ENCODE data around the gene DPP6. TPM values are rescaled to one million over a fixed set of nuclear protein-coding genes. Genes with fewer than 3 reads are reported as not detected.
A peak's percentile ranks its signal among the peaks of the same experiment; 100 is the strongest.

The DPP6 gene
- total and polyA plus RNA-seq, 9 of the 15 experiments (the other 6 are each of a cell fraction or from before 2014, with no cell fraction given) = not detected

- in situ Hi-C loops (cut with MboI) (no loop called here), intact Hi-C loops (cut with micrococcal nuclease) (no loop called here)
- no peaks in the 10 kb centered on the region for H3K36me3 ChIP-seq (ENCODE audit: control insufficient read depth, insufficient read depth, low read length)
- H3K79me2 ChIP-seq (ENCODE audit: control insufficient read depth, insufficient read depth, low read length) = no peaks in the 10 kb centered on the region
- no peak for DNase-seq (ENCODE audit: extremely low read depth in 1 of 4, low spot score in 3 of 4)
- peaks cover 53 to 94% of the 10 kb centered on the region in 2 experiments for H3K27me3 ChIP-seq (ENCODE audit: control insufficient read depth in 2 of 2, insufficient read depth in 2 of 2, low read length in 2 of 2)
- FAIRE-seq = peak; percentile 63
- no TSS peak for BruUV-seq (replicated peaks)
- H3K9ac ChIP-seq (ENCODE audit: insufficient read depth in 1 of 2, low read depth in 2 of 2, low read length in 2 of 2) = no peak overlapping the region
- no peaks in the 10 kb centered on the region for H3K9me3 ChIP-seq (replicated peaks; ENCODE audit: control insufficient read depth, insufficient read depth, low read depth, low read length)
- H3K4me3 ChIP-seq = no peak overlapping the region
- CTCF ChIA-PET (ENCODE audit: low intra/inter-chr PET ratio) = no interaction called here
- WGBS (ENCODE audit: insufficient coverage, low coverage, missing lambda C conversion rate) = 0% methylated on average over 5 of the region's 5 CpGs
- H3K27ac ChIP-seq (ENCODE audit: extremely low read depth, low read depth, low read length) = no peak overlapping the region
- POLR2A ChIA-PET = interaction anchor here (0.8 kb wide), 1 partner anchor 28 kb away, joined by 4 read pairs; no protein-coding TSS in a partner anchor
- 0 out of 2 replicates have a peak, but pooled peaks cover 3% of the 10 kb centered on the region for H4K20me1 ChIP-seq (replicated peaks; ENCODE audit: control insufficient read depth, insufficient read depth, low read length)
- no peak overlapping the region for H2AFZ ChIP-seq (ENCODE audit: low read depth, low read length)
- no peaks in the 10 kb centered on the region for H3K4me1 ChIP-seq (replicated peaks in 1 of 2; ENCODE audit: control insufficient read depth in 2 of 2, insufficient read depth in 2 of 2, low read length in 2 of 2)
- ATAC-seq = no peak
- H3K9me1 ChIP-seq (ENCODE audit: control insufficient read depth, insufficient read depth, low read length) = no peaks in the 10 kb centered on the region
- no peak overlapping the region for H3K4me2 ChIP-seq (ENCODE audit: insufficient read depth, low read length)
- no peak for TF ChIP-seq CEBPZ (IDR thresholded peaks at IDR 0.05; ENCODE audit: borderline replicate concordance, low read depth, low read length)
- TF ChIP-seq HDGF (IDR thresholded peaks at IDR 0.05) = no peak
- no peak for TF ChIP-seq BACH1 (tag; IDR thresholded peaks at IDR 0.05)
- no peak for TF ChIP-seq ARID1B (IDR thresholded peaks at IDR 0.05)
- TF ChIP-seq ZNF212 (CRISPR knock-in tag; IDR thresholded peaks at IDR 0.05) = no peak
- TF ChIP-seq SRSF7 (optimal IDR thresholded peaks at IDR 0.05; ENCODE audit: low read depth, low read length) = no peak
- no peak for TF ChIP-seq RBBP5 (IDR thresholded peaks at IDR 0.05; ENCODE audit: borderline replicate concordance, insufficient read depth, low read length, poor library complexity, severe bottlenecking)
- no peak for TF ChIP-seq ZNF282 (CRISPR knock-in tag; IDR thresholded peaks at IDR 0.05)
- TF ChIP-seq C11orf30 (IDR thresholded peaks at IDR 0.05; ENCODE audit: low read depth) = no peak
- no peak for TF ChIP-seq ZBTB40 (IDR thresholded peaks at IDR 0.05)
- TF ChIP-seq ZBTB40 (CRISPR knock-in tag; IDR thresholded peaks at IDR 0.05) = no peak
These were observed 847.7 kb downstream of the DPP6 start for GRCh38 chr7:154899862-154900261.
